ENCODE measurements around the gene AZIN2. TPM values are rescaled to one million over a fixed set of nuclear protein-coding genes. Genes with fewer than 3 reads are reported as not detected.

The AZIN2 gene
- total RNA-seq, 1 donor from 2014 or later = 7.0 TPM

GRCh38 chr1:33111965-33112364, 31.0 kb downstream of the AZIN2 start:
- TF ChIP-seq, protein P1, sequence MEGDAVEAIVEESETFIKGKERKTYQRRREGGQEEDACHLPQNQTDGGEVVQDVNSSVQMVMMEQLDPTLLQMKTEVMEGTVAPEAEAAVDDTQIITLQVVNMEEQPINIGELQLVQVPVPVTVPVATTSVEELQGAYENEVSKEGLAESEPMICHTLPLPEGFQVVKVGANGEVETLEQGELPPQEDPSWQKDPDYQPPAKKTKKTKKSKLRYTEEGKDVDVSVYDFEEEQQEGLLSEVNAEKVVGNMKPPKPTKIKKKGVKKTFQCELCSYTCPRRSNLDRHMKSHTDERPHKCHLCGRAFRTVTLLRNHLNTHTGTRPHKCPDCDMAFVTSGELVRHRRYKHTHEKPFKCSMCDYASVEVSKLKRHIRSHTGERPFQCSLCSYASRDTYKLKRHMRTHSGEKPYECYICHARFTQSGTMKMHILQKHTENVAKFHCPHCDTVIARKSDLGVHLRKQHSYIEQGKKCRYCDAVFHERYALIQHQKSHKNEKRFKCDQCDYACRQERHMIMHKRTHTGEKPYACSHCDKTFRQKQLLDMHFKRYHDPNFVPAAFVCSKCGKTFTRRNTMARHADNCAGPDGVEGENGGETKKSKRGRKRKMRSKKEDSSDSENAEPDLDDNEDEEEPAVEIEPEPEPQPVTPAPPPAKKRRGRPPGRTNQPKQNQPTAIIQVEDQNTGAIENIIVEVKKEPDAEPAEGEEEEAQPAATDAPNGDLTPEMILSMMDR (IDR thresholded peaks at IDR 0.05; ENCODE audit: partially characterized antibody, unreplicated experiment) = no peak
- H3K36me3 Mint-ChIP-seq (ENCODE audit: unreplicated experiment) = peaks cover 11% of the 10 kb centered on the region
- H3K27ac Mint-ChIP-seq (ENCODE audit: unreplicated experiment) = no peak overlapping the region
- no peaks in the 10 kb centered on the region for H3K4me1 Mint-ChIP-seq (ENCODE audit: low read depth, unreplicated experiment)
- no peak for DNase-seq
- H3K9me3 Mint-ChIP-seq (ENCODE audit: unreplicated experiment) = peaks cover 4% of the 10 kb centered on the region
- H3K27me3 Mint-ChIP-seq (ENCODE audit: unreplicated experiment) = no peaks in the 10 kb centered on the region
- H3K4me3 Mint-ChIP-seq (ENCODE audit: unreplicated experiment) = no peak overlapping the region

DNA sequence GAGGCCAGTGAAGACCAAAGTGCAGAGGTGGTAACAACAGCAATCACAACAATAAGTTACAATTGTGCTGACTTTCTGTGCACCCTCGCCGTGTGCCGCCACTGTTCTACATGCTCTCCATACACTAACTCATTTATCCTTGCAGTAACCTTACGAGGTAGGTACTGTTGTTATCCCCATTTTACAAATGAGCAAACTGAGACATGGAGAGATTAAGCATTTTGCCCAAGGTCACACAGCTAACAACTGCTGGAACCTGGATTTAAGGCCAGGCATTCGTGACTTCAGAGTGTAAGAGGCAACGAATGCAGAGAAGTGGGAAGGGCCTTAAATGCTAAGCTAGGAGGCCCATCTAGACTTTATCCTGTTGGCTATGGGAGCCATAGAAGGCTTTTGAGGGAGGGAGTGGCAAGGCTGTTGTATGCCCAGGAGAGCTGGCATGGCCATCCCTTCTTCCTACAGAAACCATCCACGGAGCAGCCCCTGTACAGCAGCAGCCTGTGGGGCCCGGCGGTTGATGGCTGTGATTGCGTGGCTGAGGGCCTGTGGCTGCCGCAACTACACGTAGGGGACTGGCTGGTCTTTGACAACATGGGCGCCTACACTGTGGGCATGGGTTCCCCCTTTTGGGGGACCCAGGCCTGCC, 36.6 kb downstream of the AZIN2 start:
- Mint-ChIP-seq H3K27me3 (ENCODE audit: unreplicated experiment) (peaks cover 5% of the 10 kb centered on the region), H3K36me3 (ENCODE audit: unreplicated experiment) (no peaks in the 10 kb centered on the region), H3K9me3 (ENCODE audit: unreplicated experiment) (no peaks in the 10 kb centered on the region), H3K4me1 (ENCODE audit: low read depth, unreplicated experiment) (no peaks in the 10 kb centered on the region), H3K27ac (ENCODE audit: unreplicated experiment) (no peak overlapping the region), H3K4me3 (ENCODE audit: unreplicated experiment) (no peak overlapping the region)
- DNase-seq = no peak
- TF ChIP-seq, protein P1 (IDR thresholded peaks at IDR 0.05; ENCODE audit: partially characterized antibody, unreplicated experiment) = no peak

DNA sequence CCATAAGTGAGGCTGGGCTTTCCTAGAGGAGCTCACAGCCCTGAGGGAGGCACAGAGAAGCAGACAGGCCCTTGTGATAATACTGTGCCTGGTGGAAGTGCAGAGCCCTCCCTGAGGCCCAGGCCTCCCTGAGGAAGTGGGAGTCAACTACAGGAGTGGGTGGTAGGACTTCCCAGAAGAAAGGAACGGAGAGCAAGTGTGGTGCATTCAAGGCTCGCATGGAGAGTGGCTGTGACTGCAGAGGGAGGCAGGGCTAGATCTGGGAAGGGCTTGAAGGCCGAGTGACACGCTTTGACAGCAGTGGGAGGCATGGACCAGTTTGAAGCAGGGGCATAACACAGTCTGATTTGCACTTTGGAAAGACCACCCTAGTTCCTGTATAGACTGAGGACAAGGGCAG, 37.3 kb downstream of the AZIN2 start:
- no peaks in the 10 kb centered on the region for H3K36me3 Mint-ChIP-seq (ENCODE audit: unreplicated experiment)
- no peak overlapping the region for H3K4me3 Mint-ChIP-seq (ENCODE audit: unreplicated experiment)
- peaks cover 7% of the 10 kb centered on the region for H3K27me3 Mint-ChIP-seq (ENCODE audit: unreplicated experiment)
- no peaks in the 10 kb centered on the region for H3K9me3 Mint-ChIP-seq (ENCODE audit: unreplicated experiment)
- peaks cover 4% of the 10 kb centered on the region for H3K4me1 Mint-ChIP-seq (ENCODE audit: low read depth, unreplicated experiment)
- H3K27ac Mint-ChIP-seq (ENCODE audit: unreplicated experiment) = peak overlapping the region; percentile 10
- no peak for DNase-seq
- TF ChIP-seq, protein P1 (IDR thresholded peaks at IDR 0.05; ENCODE audit: partially characterized antibody, unreplicated experiment) = no peak

DNA sequence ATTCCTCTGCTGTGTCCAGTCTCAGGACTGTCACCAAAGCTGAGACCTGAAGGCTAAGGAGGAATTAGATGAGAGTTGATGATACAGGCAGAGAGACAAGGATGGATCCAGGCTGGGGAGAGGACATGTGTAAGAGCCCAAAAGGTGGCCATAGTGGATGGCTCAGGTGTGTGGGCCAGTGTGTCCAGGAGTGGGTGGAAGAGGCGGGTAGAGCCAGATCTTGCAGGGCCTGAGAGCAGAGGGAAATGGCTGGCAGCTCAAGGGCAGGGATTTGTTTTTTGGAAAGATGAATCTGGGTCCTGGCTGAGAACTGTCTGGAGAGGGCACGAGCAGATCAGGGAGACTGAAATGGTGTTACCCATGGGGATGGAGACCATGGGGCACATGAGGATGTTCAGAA, 38.1 kb downstream of the AZIN2 start:
- TF ChIP-seq, protein P1 (IDR thresholded peaks at IDR 0.05; ENCODE audit: partially characterized antibody, unreplicated experiment) = no peak
- peaks cover 7% of the 10 kb centered on the region for H3K27me3 Mint-ChIP-seq (ENCODE audit: unreplicated experiment)
- peaks cover 4% of the 10 kb centered on the region for H3K4me1 Mint-ChIP-seq (ENCODE audit: low read depth, unreplicated experiment)
- no peak overlapping the region for H3K4me3 Mint-ChIP-seq (ENCODE audit: unreplicated experiment)
- H3K9me3 Mint-ChIP-seq (ENCODE audit: unreplicated experiment) = no peaks in the 10 kb centered on the region
- no peaks in the 10 kb centered on the region for H3K36me3 Mint-ChIP-seq (ENCODE audit: unreplicated experiment)
- DNase-seq = no peak
- H3K27ac Mint-ChIP-seq (ENCODE audit: unreplicated experiment) = no peak overlapping the region

GRCh38 chr1:33119532-33120217, 38.7 kb downstream of the AZIN2 start:
- DNase-seq = no peak
- Mint-ChIP-seq H3K4me1 (ENCODE audit: low read depth, unreplicated experiment) (peaks cover 4% of the 10 kb centered on the region), H3K27ac (ENCODE audit: unreplicated experiment) (no peak overlapping the region), H3K36me3 (ENCODE audit: unreplicated experiment) (no peaks in the 10 kb centered on the region), H3K27me3 (ENCODE audit: unreplicated experiment) (peaks cover 7% of the 10 kb centered on the region), H3K4me3 (ENCODE audit: unreplicated experiment) (no peak overlapping the region), H3K9me3 (ENCODE audit: unreplicated experiment) (no peaks in the 10 kb centered on the region)
- TF ChIP-seq, protein P1 (IDR thresholded peaks at IDR 0.05; ENCODE audit: partially characterized antibody, unreplicated experiment) = peak; percentile 35
